GM12873 (cell line): ENCODE results near the gene BCAS3.

ENCODE experiments used
- CTCF ChIP-seq: IDR thresholded peaks from 2 replicates; pipeline ENCODE4 v1.5.1; 2012; ENCODE audit warnings: low read depth, mild to moderate bottlenecking, moderate library complexity, low read length, control low read depth; ENCODE audit not compliant: insufficient read depth; ENCODE audit errors: missing control alignments

Gene BCAS3

GRCh38 chr17:60959011-60959410 lies 281.4 kb downstream of the BCAS3 start:
- TF ChIP-seq CTCF = no peak

GRCh38 chr17:60959696-60960095 lies 282.0 kb downstream of the BCAS3 start:
- no peak for TF ChIP-seq CTCF

- no peak for TF ChIP-seq CTCF
Observed at GRCh38 chr17:60960398-60961065, 282.9 kb downstream of the BCAS3 start.

GRCh38 chr17:60964160-60964559 lies 286.5 kb downstream of the BCAS3 start:
- no peak for TF ChIP-seq CTCF

GRCh38 chr17:60968266-60968665 lies 290.6 kb downstream of the BCAS3 start:
- TF ChIP-seq CTCF = no peak

GRCh38 chr17:60969500-60970037 lies 291.9 kb downstream of the BCAS3 start:
- no peak for TF ChIP-seq CTCF

- TF ChIP-seq CTCF = no peak
Observed at GRCh38 chr17:60970741-60971140, 293.1 kb downstream of the BCAS3 start.
